HepG2 (cell line): ENCODE measurements around the gene TOPBP1. TPM values are rescaled to one million over a fixed set of nuclear protein-coding genes. Genes with fewer than 3 reads are reported as not detected.

Experiments
- CREB1 ChIP-seq, 2 experiments: fragments of 450-650 bp in 1 of 2; IDR thresholded peaks; 2 replicates each; pipeline ENCODE4 v1.6.1; 2016 to 2017; ENCODE audit warnings: control low read depth in 1 of 2, mild to moderate bottlenecking in 1 of 2, missing compliant biosample characterization in 1 of 2, missing genetic modification characterization in 1 of 2
- HDAC1 ChIP-seq: sonication (generic); formaldehyde crosslinking; IDR thresholded peaks from 2 replicates; pipeline ENCODE4 v1.5.1; 2020; ENCODE audit warnings: mild to moderate bottlenecking, missing genetic modification reagents
- KLF6 ChIP-seq: IDR thresholded peaks from 2 replicates; pipeline ENCODE4 v1.8.0; 2016; ENCODE audit warnings: missing biosample characterization, missing genetic modification reagents
- KMT2A ChIP-seq: sonication (generic); formaldehyde crosslinking; IDR thresholded peaks from 2 replicates; pipeline ENCODE4 v1.4.0; 2020; ENCODE audit warnings: missing genetic modification reagents
- MXD4 ChIP-seq: IDR thresholded peaks from 2 replicates; pipeline ENCODE4 v1.6.1; 2016; ENCODE audit warnings: mild to moderate bottlenecking, missing biosample characterization, missing genetic modification reagents
- NFATC3 ChIP-seq: sonication (generic); formaldehyde crosslinking; IDR thresholded peaks from 2 replicates; pipeline ENCODE4 v1.5.1; 2020; ENCODE audit warnings: mild to moderate bottlenecking, missing genetic modification reagents
- NFE2 ChIP-seq: sonication (generic); formaldehyde crosslinking; IDR thresholded peaks from 2 replicates; pipeline ENCODE4 v1.4.0; 2020; ENCODE audit warnings: missing genetic modification reagents
- PPARG ChIP-seq: conservative IDR thresholded peaks from 2 replicates; pipeline ENCODE4 v1.6.1; 2016; ENCODE audit warnings: missing biosample characterization, missing genetic modification reagents
- SAFB2 ChIP-seq: sonication (generic); formaldehyde crosslinking; IDR thresholded peaks from 2 replicates; pipeline ENCODE4 v1.5.1; 2020; ENCODE audit warnings: missing genetic modification reagents, low read depth, mild to moderate bottlenecking, borderline replicate concordance
- SIN3A ChIP-seq: IDR thresholded peaks from 2 replicates; pipeline ENCODE4 v1.6.1; 2011; ENCODE audit warnings: low read depth, mild to moderate bottlenecking, control low read depth, low read length, borderline replicate concordance
- TAF1 ChIP-seq: sonication (generic); formaldehyde crosslinking; IDR thresholded peaks from 2 replicates; pipeline ENCODE4 v1.4.0; 2020; ENCODE audit warnings: missing genetic modification reagents
- TBX2 ChIP-seq: sonication (generic); formaldehyde crosslinking; IDR thresholded peaks from 2 replicates; pipeline ENCODE4 v1.5.0; 2020; ENCODE audit warnings: missing genetic modification reagents, mild to moderate bottlenecking, borderline replicate concordance
- TEAD3 ChIP-seq: optimal IDR thresholded peaks from 2 replicates; pipeline ENCODE3; 2016; ENCODE audit warnings: borderline replicate concordance
- ZNF264 ChIP-seq: sonication (generic); formaldehyde crosslinking; IDR thresholded peaks from 2 replicates; pipeline ENCODE4 v1.4.0; 2020; ENCODE audit warnings: missing genetic modification reagents
- ZNF451 ChIP-seq: sonication (generic); formaldehyde crosslinking; IDR thresholded peaks from 2 replicates; pipeline ENCODE4 v1.5.0; 2020; ENCODE audit warnings: mild to moderate bottlenecking, missing genetic modification reagents
- ZNF644 ChIP-seq: IDR thresholded peaks from 2 replicates; pipeline ENCODE4 v1.6.1; 2016; ENCODE audit warnings: low read depth
- ZNF652 ChIP-seq: IDR thresholded peaks from 2 replicates; pipeline ENCODE4 v1.6.1; 2016; ENCODE audit warnings: low read depth, borderline replicate concordance
- ZNF766 ChIP-seq: sonication (generic); formaldehyde crosslinking; IDR thresholded peaks from 2 replicates; pipeline ENCODE4 v1.5.0; 2020; ENCODE audit warnings: missing genetic modification reagents, borderline replicate concordance
- ZNF891 ChIP-seq: sonication (generic); formaldehyde crosslinking; IDR thresholded peaks from 2 replicates; pipeline ENCODE4 v1.5.0; 2020; ENCODE audit warnings: mild to moderate bottlenecking, missing genetic modification reagents
- ZSCAN12 ChIP-seq: sonication (generic); formaldehyde crosslinking; IDR thresholded peaks from 2 replicates; pipeline ENCODE4 v1.9.0; 2021; ENCODE audit warnings: mild to moderate bottlenecking, missing genetic modification reagents
- polyA plus RNA-seq, 8 experiments: library from polyadenylated mRNA; depleted of rRNA in 3 of 8; stranded (reverse) in 7 of 8; unstranded in 1 of 8; fragments of >200 nt; fragmentation: Illumina TruSeq in 4 of 8; extraction: Trizol in 4 of 8; gene quantifications; 2 replicates each; pipeline versions ENCODE4 v1.2.1 to v1.2.3, GENCODE V29; 2011 to 2016; ENCODE audit warnings: low read depth in 4 of 8, missing spikeins in 1 of 8, mixed read lengths in 1 of 8; ENCODE audit not compliant: insufficient read depth in 1 of 8
- total RNA-seq, 5 experiments: library from RNA; depleted of rRNA; stranded (reverse); fragments of >200 nt; fragmentation: Illumina TruSeq; extraction: Trizol; gene quantifications; 2 replicates each; pipeline ENCODE4 v1.2.3, GENCODE V29; 2016; ENCODE audit warnings: low read depth in 1 of 5
- TF ChIP-seq, protein P1 (sequence below): IDR thresholded peaks from 2 replicates; pipeline ENCODE4 v1.6.1; 2016; ENCODE audit warnings: mild to moderate bottlenecking, missing biosample characterization, missing genetic modification reagents
- TF ChIP-seq, protein P2 (sequence below): sonication (generic); formaldehyde crosslinking; IDR thresholded peaks from 2 replicates; pipeline ENCODE4 v1.5.1; 2020; ENCODE audit warnings: mild to moderate bottlenecking, missing genetic modification reagents, moderate library complexity
- TF ChIP-seq, protein P3 (sequence below): sonication (generic); formaldehyde crosslinking; IDR thresholded peaks from 2 replicates; pipeline ENCODE4 v1.4.0; 2020; ENCODE audit warnings: missing genetic modification reagents
- TF ChIP-seq, protein P4 (sequence below): IDR thresholded peaks from 2 replicates; pipeline ENCODE4 v1.6.1; 2016; ENCODE audit warnings: low read depth, borderline replicate concordance

Gene TOPBP1
- total and polyA plus RNA-seq, 2 of the 13 experiments (the other 11 are each of a cell fraction or from before 2014, with no cell fraction given) = 24.3 to 42.9 TPM

DNA sequence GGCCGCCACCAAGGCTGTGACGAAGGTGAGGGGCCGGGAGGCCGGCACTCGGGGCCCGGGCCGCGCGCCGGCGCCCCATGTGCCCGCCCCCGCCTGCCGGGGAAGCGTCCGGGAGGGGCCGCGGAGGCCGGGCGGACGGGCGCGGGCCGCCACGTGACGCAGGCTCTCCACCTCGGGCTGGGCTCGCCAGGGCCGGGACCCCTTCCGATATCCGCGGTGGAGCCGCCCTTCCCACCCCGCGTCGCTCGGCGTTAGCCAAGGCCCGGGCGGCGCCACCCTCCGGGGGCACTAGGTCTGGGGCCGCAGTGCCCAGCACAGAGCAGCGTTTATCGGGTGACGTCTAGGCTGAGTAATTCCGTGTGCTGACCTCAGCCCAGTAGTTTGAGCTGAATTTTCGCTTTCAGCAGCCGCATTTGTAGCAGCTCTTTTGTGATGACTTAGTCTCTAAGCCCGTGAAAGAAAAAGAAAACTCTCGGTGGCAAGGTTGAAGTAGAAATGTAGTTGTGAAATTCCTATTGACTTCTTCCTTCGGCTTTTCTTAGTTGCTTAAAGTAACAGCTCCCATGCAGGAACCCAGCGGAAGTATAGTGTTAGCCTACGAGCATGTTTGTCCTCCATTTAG is 87.4 kb downstream of the TOPBP1 start (continued):
- TF ChIP-seq, protein P1, sequence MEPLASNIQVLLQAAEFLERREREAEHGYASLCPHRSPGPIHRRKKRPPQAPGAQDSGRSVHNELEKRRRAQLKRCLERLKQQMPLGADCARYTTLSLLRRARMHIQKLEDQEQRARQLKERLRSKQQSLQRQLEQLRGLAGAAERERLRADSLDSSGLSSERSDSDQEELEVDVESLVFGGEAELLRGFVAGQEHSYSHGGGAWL (CRISPR knock-in tag) = peak; percentile 58; the same call in 1 of the 2 replicates
- 0 out of 2 replicates have a peak, but pooled peaks have one; percentile 30 for TF ChIP-seq ZNF264
- no peak for TF ChIP-seq ZNF891 (CRISPR knock-in tag)
- peak; percentile 25 for TF ChIP-seq TEAD3 (CRISPR knock-in tag)
- peak; percentile 38; the same call in 1 of the 2 replicates for TF ChIP-seq TAF1 (CRISPR knock-in tag)
- 0 out of 2 replicates have a peak, but pooled peaks have one; percentile 42 for TF ChIP-seq KLF6 (CRISPR knock-in tag)
- TF ChIP-seq, protein P2, sequence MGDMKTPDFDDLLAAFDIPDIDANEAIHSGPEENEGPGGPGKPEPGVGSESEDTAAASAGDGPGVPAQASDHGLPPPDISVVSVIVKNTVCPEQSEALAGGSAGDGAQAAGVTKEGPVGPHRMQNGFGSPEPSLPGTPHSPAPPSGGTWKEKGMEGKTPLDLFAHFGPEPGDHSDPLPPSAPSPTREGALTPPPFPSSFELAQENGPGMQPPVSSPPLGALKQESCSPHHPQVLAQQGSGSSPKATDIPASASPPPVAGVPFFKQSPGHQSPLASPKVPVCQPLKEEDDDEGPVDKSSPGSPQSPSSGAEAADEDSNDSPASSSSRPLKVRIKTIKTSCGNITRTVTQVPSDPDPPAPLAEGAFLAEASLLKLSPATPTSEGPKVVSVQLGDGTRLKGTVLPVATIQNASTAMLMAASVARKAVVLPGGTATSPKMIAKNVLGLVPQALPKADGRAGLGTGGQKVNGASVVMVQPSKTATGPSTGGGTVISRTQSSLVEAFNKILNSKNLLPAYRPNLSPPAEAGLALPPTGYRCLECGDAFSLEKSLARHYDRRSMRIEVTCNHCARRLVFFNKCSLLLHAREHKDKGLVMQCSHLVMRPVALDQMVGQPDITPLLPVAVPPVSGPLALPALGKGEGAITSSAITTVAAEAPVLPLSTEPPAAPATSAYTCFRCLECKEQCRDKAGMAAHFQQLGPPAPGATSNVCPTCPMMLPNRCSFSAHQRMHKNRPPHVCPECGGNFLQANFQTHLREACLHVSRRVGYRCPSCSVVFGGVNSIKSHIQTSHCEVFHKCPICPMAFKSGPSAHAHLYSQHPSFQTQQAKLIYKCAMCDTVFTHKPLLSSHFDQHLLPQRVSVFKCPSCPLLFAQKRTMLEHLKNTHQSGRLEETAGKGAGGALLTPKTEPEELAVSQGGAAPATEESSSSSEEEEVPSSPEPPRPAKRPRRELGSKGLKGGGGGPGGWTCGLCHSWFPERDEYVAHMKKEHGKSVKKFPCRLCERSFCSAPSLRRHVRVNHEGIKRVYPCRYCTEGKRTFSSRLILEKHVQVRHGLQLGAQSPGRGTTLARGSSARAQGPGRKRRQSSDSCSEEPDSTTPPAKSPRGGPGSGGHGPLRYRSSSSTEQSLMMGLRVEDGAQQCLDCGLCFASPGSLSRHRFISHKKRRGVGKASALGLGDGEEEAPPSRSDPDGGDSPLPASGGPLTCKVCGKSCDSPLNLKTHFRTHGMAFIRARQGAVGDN (CRISPR knock-in tag) = peak; percentile 56
- TF ChIP-seq, protein P3, sequence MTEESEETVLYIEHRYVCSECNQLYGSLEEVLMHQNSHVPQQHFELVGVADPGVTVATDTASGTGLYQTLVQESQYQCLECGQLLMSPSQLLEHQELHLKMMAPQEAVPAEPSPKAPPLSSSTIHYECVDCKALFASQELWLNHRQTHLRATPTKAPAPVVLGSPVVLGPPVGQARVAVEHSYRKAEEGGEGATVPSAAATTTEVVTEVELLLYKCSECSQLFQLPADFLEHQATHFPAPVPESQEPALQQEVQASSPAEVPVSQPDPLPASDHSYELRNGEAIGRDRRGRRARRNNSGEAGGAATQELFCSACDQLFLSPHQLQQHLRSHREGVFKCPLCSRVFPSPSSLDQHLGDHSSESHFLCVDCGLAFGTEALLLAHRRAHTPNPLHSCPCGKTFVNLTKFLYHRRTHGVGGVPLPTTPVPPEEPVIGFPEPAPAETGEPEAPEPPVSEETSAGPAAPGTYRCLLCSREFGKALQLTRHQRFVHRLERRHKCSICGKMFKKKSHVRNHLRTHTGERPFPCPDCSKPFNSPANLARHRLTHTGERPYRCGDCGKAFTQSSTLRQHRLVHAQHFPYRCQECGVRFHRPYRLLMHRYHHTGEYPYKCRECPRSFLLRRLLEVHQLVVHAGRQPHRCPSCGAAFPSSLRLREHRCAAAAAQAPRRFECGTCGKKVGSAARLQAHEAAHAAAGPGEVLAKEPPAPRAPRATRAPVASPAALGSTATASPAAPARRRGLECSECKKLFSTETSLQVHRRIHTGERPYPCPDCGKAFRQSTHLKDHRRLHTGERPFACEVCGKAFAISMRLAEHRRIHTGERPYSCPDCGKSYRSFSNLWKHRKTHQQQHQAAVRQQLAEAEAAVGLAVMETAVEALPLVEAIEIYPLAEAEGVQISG (CRISPR knock-in tag) = peak; percentile 47
- no peak for TF ChIP-seq ZNF644
- TF ChIP-seq PPARG (CRISPR knock-in tag) = 0 out of 2 replicates have a peak, but pooled peaks have one; percentile 6
- no peak for TF ChIP-seq ZSCAN12
- 0 out of 2 replicates have a peak, but pooled peaks have one; percentile 36 for TF ChIP-seq CREB1 (IDR thresholded peaks at IDR 0.05)
- TF ChIP-seq CREB1 (CRISPR knock-in tag; IDR thresholded peaks at IDR 0.05) = no peak
- TF ChIP-seq, protein P4, sequence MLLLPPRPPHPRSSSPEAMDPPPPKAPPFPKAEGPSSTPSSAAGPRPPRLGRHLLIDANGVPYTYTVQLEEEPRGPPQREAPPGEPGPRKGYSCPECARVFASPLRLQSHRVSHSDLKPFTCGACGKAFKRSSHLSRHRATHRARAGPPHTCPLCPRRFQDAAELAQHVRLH = peak; percentile 63; the same call in 1 of the 2 replicates
- peak; percentile 54; the same call in 1 of the 2 replicates for TF ChIP-seq KMT2A (CRISPR knock-in tag)
- TF ChIP-seq SIN3A = peak; percentile 55; the same call in 1 of the 2 replicates
- peak; percentile 41; the same call in 1 of the 2 replicates for TF ChIP-seq TBX2 (CRISPR knock-in tag)
- no peak for TF ChIP-seq SAFB2 (CRISPR knock-in tag)
- peak; percentile 34; the same call in 1 of the 2 replicates for TF ChIP-seq MXD4 (CRISPR knock-in tag)
- TF ChIP-seq ZNF652 (CRISPR knock-in tag) = no peak
- no peak for TF ChIP-seq ZNF766 (CRISPR knock-in tag)
- peak; percentile 68 for TF ChIP-seq HDAC1
- TF ChIP-seq NFE2 (CRISPR knock-in tag) = no peak
- TF ChIP-seq NFATC3 (CRISPR knock-in tag) = no peak
- TF ChIP-seq ZNF451 (CRISPR knock-in tag) = no peak
